ENCODE results near the gene AVP. TPM values are rescaled to one million over a fixed set of nuclear protein-coding genes. Genes with fewer than 3 reads are reported as not detected.
"Not testable (repeated sequence)": the region's sequence is repeated elsewhere in the genome, so short reads cannot be mapped to it uniquely, and the experiment has no call there.

AVP gene
- total RNA-seq, 1 donor from 2014 or later: not detected

- TF ChIP-seq, protein P1, sequence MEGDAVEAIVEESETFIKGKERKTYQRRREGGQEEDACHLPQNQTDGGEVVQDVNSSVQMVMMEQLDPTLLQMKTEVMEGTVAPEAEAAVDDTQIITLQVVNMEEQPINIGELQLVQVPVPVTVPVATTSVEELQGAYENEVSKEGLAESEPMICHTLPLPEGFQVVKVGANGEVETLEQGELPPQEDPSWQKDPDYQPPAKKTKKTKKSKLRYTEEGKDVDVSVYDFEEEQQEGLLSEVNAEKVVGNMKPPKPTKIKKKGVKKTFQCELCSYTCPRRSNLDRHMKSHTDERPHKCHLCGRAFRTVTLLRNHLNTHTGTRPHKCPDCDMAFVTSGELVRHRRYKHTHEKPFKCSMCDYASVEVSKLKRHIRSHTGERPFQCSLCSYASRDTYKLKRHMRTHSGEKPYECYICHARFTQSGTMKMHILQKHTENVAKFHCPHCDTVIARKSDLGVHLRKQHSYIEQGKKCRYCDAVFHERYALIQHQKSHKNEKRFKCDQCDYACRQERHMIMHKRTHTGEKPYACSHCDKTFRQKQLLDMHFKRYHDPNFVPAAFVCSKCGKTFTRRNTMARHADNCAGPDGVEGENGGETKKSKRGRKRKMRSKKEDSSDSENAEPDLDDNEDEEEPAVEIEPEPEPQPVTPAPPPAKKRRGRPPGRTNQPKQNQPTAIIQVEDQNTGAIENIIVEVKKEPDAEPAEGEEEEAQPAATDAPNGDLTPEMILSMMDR (IDR thresholded peaks at IDR 0.05; ENCODE audit: unreplicated experiment): no peak
Observed at GRCh38 chr20:3121955-3122610, 37.6 kb upstream of the AVP start.

GRCh38 chr20:3121271-3121911, 36.9 kb upstream of the AVP start:
- TF ChIP-seq, protein P1 (IDR thresholded peaks at IDR 0.05; ENCODE audit: unreplicated experiment): no peak
- DNase-seq (ENCODE audit: low spot score in 2 of 2, unreplicated experiment in 2 of 2): no peak
- H3K9me3 Mint-ChIP-seq: peaks cover 15% of the 10 kb centered on the region
- H3K36me3 Mint-ChIP-seq: peaks cover 47% of the 10 kb centered on the region
- no peaks in the 10 kb centered on the region for H3K27me3 Mint-ChIP-seq (ENCODE audit: low read depth)
- H3K27ac Mint-ChIP-seq: no peak overlapping the region
- H3K4me1 Mint-ChIP-seq: no peaks in the 10 kb centered on the region
- H3K4me3 Mint-ChIP-seq: no peak overlapping the region

More at GRCh38 chr20:3121955-3122610, 37.6 kb upstream of the AVP start:
- no peaks in the 10 kb centered on the region for H3K27me3 Mint-ChIP-seq (ENCODE audit: low read depth)
- H3K4me1 Mint-ChIP-seq: no peaks in the 10 kb centered on the region
- peaks cover 47% of the 10 kb centered on the region for H3K36me3 Mint-ChIP-seq
- DNase-seq (ENCODE audit: low spot score in 2 of 2, unreplicated experiment in 2 of 2): no peak
- H3K9me3 Mint-ChIP-seq: peaks cover 15% of the 10 kb centered on the region
- no peak overlapping the region for H3K27ac Mint-ChIP-seq
- H3K4me3 Mint-ChIP-seq: no peak overlapping the region

DNA sequence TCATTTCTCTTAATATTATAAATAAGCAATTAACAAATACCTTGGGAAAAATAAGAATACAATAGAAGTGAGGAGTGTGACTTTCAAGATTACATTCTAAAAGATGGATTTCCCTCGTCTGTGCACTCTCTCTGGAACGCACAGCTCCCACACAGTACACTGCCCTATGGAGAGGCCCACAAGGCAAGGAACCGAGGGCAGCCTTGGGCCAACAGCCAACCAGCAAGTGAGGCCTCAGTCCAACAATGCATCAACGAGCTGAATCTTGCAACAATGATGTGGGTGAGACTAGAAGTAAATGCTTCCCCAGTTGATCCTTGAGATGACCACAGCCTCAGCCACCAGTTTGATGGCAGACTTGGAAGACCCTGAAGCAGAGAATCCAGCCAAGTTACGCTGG, 34.5 kb upstream of the AVP start:
- H3K36me3 Mint-ChIP-seq: peaks cover 42% of the 10 kb centered on the region
- H3K27ac Mint-ChIP-seq: no peak overlapping the region
- peaks cover 15% of the 10 kb centered on the region for H3K9me3 Mint-ChIP-seq
- H3K4me3 Mint-ChIP-seq: no peak overlapping the region
- H3K4me1 Mint-ChIP-seq: peaks cover 2% of the 10 kb centered on the region
- TF ChIP-seq, protein P1 (IDR thresholded peaks at IDR 0.05; ENCODE audit: unreplicated experiment): no peak
- H3K27me3 Mint-ChIP-seq (ENCODE audit: low read depth): no peaks in the 10 kb centered on the region
- no peak for DNase-seq (ENCODE audit: low spot score in 2 of 2, unreplicated experiment in 2 of 2)

DNA sequence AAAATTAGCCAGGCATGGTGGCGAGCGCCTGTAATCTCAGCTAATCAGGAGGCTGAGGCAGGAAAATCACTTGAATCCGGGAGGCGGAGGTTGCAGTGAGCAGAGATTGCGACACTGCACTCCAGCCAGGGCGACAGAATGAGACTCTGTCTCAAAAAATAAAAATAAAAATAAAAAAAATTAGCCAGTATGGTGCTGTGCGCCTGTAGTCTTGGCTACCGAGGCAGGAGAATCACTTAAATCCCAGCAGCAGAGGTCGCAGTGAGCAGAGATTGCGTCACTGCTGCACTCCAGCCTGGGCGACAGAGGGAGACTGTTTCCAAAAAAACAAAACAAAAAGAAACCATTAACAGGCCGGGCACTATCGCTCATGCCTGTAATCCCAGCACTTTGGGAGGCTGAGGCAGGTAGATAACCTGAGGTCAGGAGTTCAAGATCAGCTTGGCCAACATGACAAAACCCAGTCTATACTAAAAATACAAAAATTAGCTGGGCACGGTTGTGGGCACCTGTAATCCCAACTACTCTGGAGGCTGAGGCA, 33.4 kb upstream of the AVP start:
- not testable (repeated sequence) for DNase-seq (ENCODE audit: low spot score in 2 of 2, unreplicated experiment in 2 of 2)
- H3K36me3 Mint-ChIP-seq: peaks cover 41% of the 10 kb centered on the region

GRCh38 chr20:3116341-3116740, 31.8 kb upstream of the AVP start:
- Mint-ChIP-seq H3K9me3 (no peaks in the 10 kb centered on the region), H3K27ac (no peak overlapping the region), H3K4me3 (no peak overlapping the region), H3K4me1 (peaks cover 2% of the 10 kb centered on the region), H3K27me3 (ENCODE audit: low read depth) (no peaks in the 10 kb centered on the region), H3K36me3 (peaks cover 25% of the 10 kb centered on the region)
- DNase-seq (ENCODE audit: low spot score in 2 of 2, unreplicated experiment in 2 of 2): no peak
- TF ChIP-seq, protein P1 (IDR thresholded peaks at IDR 0.05; ENCODE audit: unreplicated experiment): no peak

More for the DNA sequence above, 33.4 kb upstream of the AVP start:
- not testable (repeated sequence) for H3K4me1 Mint-ChIP-seq; H3K9me3 Mint-ChIP-seq; H3K4me3 Mint-ChIP-seq; H3K27me3 Mint-ChIP-seq (ENCODE audit: low read depth)
- H3K27ac Mint-ChIP-seq: peak overlapping the region; percentile 39

Data from mesothelial cell of epicardium (in vitro differentiated cells).